Neural cell (in vitro differentiated cells): ENCODE data around the gene ZSCAN31.

Experiments
- EP300 ChIP-seq: fragments of 450-650 bp; conservative IDR thresholded peaks from 2 replicates; pipeline ENCODE4 v1.6.1; 2014; ENCODE audit warnings: antibody characterized with exemption, mild to moderate bottlenecking, moderate library complexity; ENCODE audit not compliant: poor library complexity, severe bottlenecking
- EZH2 ChIP-seq: fragments of 200-600, 300-800 bp; shearing (Covaris generic), sonication (generic); IDR thresholded peaks from 2 replicates; pipeline ENCODE4 v1.6.1; 2014; ENCODE audit warnings: antibody characterized with exemption, low read length, borderline replicate concordance, mild to moderate bottlenecking; ENCODE audit not compliant: insufficient read depth, poor library complexity, severe bottlenecking
- MXI1 ChIP-seq: fragments of 450-650 bp; conservative IDR thresholded peaks from 2 replicates; pipeline ENCODE4 v1.6.1; 2014; ENCODE audit warnings: antibody characterized with exemption, mild to moderate bottlenecking; ENCODE audit not compliant: poor library complexity, severe bottlenecking
- POLR2AphosphoS5 ChIP-seq: IDR thresholded peaks from 2 replicates; pipeline ENCODE4 v1.6.1; 2012
- RAD21 ChIP-seq: fragments of 450-650 bp; conservative IDR thresholded peaks from 2 replicates; pipeline ENCODE4 v1.6.1; 2014; ENCODE audit warnings: antibody characterized with exemption, mild to moderate bottlenecking, moderate library complexity
- SMC3 ChIP-seq: fragments of 450-650 bp; conservative IDR thresholded peaks from 2 replicates; pipeline ENCODE4 v1.6.1; 2014; ENCODE audit warnings: antibody characterized with exemption, mild to moderate bottlenecking, moderate library complexity; ENCODE audit not compliant: poor library complexity
- TAF1 ChIP-seq: IDR thresholded peaks from 2 replicates; pipeline ENCODE4 v1.6.1; 2012; ENCODE audit warnings: low read depth
- TF ChIP-seq, protein P1 (sequence below): fragments of 450-650 bp; IDR thresholded peaks from 2 replicates; pipeline ENCODE4 v1.5.1; 2014; ENCODE audit warnings: antibody characterized with exemption, mild to moderate bottlenecking, moderate library complexity; ENCODE audit not compliant: poor library complexity, severe bottlenecking
- TF ChIP-seq, protein P2 (sequence below): IDR thresholded peaks from 2 replicates; pipeline ENCODE4 v1.6.1; 2012; ENCODE audit warnings: borderline replicate concordance

DNA sequence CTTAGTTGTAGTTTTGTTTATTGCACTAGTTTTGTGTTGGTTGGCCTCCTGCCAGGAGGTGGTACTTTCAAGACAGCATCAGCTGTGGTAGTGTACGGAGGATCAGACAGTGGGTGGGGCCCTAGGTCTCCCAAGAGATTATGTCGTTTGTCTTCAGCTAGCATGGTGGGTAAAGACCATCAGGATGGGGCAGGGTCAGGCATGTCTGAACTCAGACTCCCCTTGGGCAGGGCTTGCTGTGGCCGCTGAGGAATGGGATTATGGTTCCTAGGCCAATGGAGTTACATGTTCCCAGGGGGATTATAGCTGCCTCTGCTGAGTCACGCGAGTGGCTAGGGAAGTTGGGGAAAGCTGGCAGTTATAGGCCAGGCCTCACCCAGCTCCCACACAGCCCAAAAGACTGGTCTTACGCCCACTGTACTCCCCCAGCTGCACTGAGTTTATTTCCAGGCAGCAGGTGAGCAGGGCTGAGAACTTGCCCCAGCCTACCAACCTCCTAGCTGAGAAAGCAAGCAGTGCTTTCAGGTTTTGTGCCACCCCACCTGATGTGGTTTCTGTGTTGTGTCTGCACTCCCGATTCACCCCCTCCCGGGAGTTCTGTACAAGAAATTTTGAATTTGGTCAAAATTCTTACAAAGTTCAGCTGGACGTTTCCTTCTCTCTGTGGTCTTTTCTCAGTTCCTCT lies 24.7 kb downstream of the ZSCAN31 start:
- no peak for TF ChIP-seq TAF1
- TF ChIP-seq EP300, result no peak
- TF ChIP-seq, protein P1, sequence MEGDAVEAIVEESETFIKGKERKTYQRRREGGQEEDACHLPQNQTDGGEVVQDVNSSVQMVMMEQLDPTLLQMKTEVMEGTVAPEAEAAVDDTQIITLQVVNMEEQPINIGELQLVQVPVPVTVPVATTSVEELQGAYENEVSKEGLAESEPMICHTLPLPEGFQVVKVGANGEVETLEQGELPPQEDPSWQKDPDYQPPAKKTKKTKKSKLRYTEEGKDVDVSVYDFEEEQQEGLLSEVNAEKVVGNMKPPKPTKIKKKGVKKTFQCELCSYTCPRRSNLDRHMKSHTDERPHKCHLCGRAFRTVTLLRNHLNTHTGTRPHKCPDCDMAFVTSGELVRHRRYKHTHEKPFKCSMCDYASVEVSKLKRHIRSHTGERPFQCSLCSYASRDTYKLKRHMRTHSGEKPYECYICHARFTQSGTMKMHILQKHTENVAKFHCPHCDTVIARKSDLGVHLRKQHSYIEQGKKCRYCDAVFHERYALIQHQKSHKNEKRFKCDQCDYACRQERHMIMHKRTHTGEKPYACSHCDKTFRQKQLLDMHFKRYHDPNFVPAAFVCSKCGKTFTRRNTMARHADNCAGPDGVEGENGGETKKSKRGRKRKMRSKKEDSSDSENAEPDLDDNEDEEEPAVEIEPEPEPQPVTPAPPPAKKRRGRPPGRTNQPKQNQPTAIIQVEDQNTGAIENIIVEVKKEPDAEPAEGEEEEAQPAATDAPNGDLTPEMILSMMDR, result no peak
- TF ChIP-seq POLR2AphosphoS5, result no peak
- TF ChIP-seq EZH2, result no peak
- TF ChIP-seq MXI1, result no peak
- TF ChIP-seq RAD21, result no peak
- TF ChIP-seq, protein P2, sequence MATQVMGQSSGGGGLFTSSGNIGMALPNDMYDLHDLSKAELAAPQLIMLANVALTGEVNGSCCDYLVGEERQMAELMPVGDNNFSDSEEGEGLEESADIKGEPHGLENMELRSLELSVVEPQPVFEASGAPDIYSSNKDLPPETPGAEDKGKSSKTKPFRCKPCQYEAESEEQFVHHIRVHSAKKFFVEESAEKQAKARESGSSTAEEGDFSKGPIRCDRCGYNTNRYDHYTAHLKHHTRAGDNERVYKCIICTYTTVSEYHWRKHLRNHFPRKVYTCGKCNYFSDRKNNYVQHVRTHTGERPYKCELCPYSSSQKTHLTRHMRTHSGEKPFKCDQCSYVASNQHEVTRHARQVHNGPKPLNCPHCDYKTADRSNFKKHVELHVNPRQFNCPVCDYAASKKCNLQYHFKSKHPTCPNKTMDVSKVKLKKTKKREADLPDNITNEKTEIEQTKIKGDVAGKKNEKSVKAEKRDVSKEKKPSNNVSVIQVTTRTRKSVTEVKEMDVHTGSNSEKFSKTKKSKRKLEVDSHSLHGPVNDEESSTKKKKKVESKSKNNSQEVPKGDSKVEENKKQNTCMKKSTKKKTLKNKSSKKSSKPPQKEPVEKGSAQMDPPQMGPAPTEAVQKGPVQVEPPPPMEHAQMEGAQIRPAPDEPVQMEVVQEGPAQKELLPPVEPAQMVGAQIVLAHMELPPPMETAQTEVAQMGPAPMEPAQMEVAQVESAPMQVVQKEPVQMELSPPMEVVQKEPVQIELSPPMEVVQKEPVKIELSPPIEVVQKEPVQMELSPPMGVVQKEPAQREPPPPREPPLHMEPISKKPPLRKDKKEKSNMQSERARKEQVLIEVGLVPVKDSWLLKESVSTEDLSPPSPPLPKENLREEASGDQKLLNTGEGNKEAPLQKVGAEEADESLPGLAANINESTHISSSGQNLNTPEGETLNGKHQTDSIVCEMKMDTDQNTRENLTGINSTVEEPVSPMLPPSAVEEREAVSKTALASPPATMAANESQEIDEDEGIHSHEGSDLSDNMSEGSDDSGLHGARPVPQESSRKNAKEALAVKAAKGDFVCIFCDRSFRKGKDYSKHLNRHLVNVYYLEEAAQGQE, result no peak
- TF ChIP-seq SMC3, result no peak
